IMR-90 (cell line): ENCODE results near the gene MRPL32. TPM values are rescaled to one million over a fixed set of nuclear protein-coding genes. Genes with fewer than 3 reads are reported as not detected.

ENCODE experiments used
- ATAC-seq: fragments of 200-7000 bp; cut with Tn5 transposase; 2 replicates; pipeline ENCODE4 v1.9.1; 2020; ENCODE audit warnings: low read depth, mild to moderate bottlenecking, moderate library complexity
- BruUV-seq: library from RNA; stranded (reverse); fragments of 400-500 nt; replicated peaks from 2 replicates; lab custom pipeline; 2021; lab: Mats Ljungman, UMichigan
- CTCF ChIA-PET: fragments of 300-600 bp; formaldehyde crosslinking; extraction: SDS; loops from one replicate; lab custom pipeline; 2021; ENCODE audit warnings: antibody characterized with exemption; lab: Yijun Ruan, JAX
- POLR2A ChIA-PET: fragments of 300-600 bp; sonication (Branson Sonifier 250); formaldehyde crosslinking; loops from one replicate; lab custom pipeline; 2022; ENCODE audit warnings: antibody characterized with exemption; ENCODE audit not compliant: unreplicated experiment; lab: Charles Lee
- DNase-seq: peaks from one replicate; pipeline ENCODE4 v3.0.0; 2013
- H2AFZ ChIP-seq: replicated peaks from 2 replicates; pipeline ENCODE3; 2013; ENCODE audit warnings: low read length, mild to moderate bottlenecking; ENCODE audit not compliant: poor library complexity
- H2AK5ac ChIP-seq: 2 replicates; pipeline ENCODE4 v1.6.1; 2013; ENCODE audit warnings: low read depth, low read length, inconsistent platforms
- H2AK9ac ChIP-seq: replicated peaks from 2 replicates; pipeline ENCODE3; 2013; ENCODE audit warnings: mild to moderate bottlenecking, low read depth, low read length, moderate library complexity; ENCODE audit not compliant: poor library complexity
- H2BK120ac ChIP-seq: 2 replicates; pipeline ENCODE4 v1.6.1; 2013; ENCODE audit warnings: low read depth, low read length, inconsistent platforms
- H2BK15ac ChIP-seq: 3 replicates; pipeline ENCODE4 v1.6.1; 2013; ENCODE audit warnings: low read depth, low read length, inconsistent platforms
- H2BK20ac ChIP-seq: 2 replicates; pipeline ENCODE4 v1.6.1; 2013; ENCODE audit warnings: low read depth, mild to moderate bottlenecking, inconsistent platforms, low read length, moderate library complexity
- H2BK5ac ChIP-seq: 2 replicates; pipeline ENCODE4 v1.6.1; 2013; ENCODE audit warnings: mild to moderate bottlenecking, low read depth, low read length, inconsistent platforms; ENCODE audit not compliant: poor library complexity, severe bottlenecking
- H3K14ac ChIP-seq: replicated peaks from 2 replicates; pipeline ENCODE4 v1.6.1; 2013; ENCODE audit warnings: low read depth, low read length, inconsistent platforms
- H3K18ac ChIP-seq: 2 replicates; pipeline ENCODE4 v1.6.1; 2013; ENCODE audit warnings: low read depth, low read length, control low read depth
- H3K23ac ChIP-seq: 2 replicates; pipeline ENCODE4 v1.6.1; 2013; ENCODE audit warnings: low read depth, low read length, inconsistent platforms
- H3K27ac ChIP-seq: 2 replicates; pipeline ENCODE4 v1.5.1; 2013; ENCODE audit warnings: mild to moderate bottlenecking, control low read depth, low read length; ENCODE audit not compliant: insufficient read depth
- H3K27me3 ChIP-seq: 2 replicates; pipeline ENCODE4 v1.6.1; 2013; ENCODE audit warnings: low read length; ENCODE audit not compliant: control insufficient read depth, insufficient read depth
- H3K36me3 ChIP-seq: 2 replicates; pipeline ENCODE4 v1.6.1; 2013; ENCODE audit warnings: low read length, mixed read lengths; ENCODE audit not compliant: control insufficient read depth, insufficient read depth
- H3K4ac ChIP-seq: 2 replicates; pipeline ENCODE4 v1.6.1; 2013; ENCODE audit warnings: low read depth, low read length, inconsistent platforms
- H3K4me1 ChIP-seq: 2 replicates; pipeline ENCODE4 v1.6.1; 2013; ENCODE audit warnings: low read length, mixed read lengths; ENCODE audit not compliant: control insufficient read depth, insufficient read depth
- H3K4me2 ChIP-seq: 2 replicates; pipeline ENCODE4 v1.6.1; 2013; ENCODE audit warnings: low read depth, mild to moderate bottlenecking, control low read depth, low read length, moderate library complexity
- H3K4me3 ChIP-seq: 2 replicates; pipeline ENCODE4 v1.5.1; 2013; ENCODE audit warnings: low read depth, mild to moderate bottlenecking, control low read depth, low read length, moderate library complexity; ENCODE audit not compliant: insufficient read depth
- H3K56ac ChIP-seq: 2 replicates; pipeline ENCODE4 v1.6.1; 2013; ENCODE audit warnings: low read length, inconsistent platforms; ENCODE audit not compliant: insufficient read depth; ENCODE audit errors: extremely low read depth
- H3K79me1 ChIP-seq, 2 experiments: 2 replicates each; pipeline ENCODE4 v1.6.1; 2013; ENCODE audit warnings: low read length in 2 of 2, inconsistent platforms in 1 of 2, low read depth in 1 of 2
- H3K9ac ChIP-seq: 2 replicates; pipeline ENCODE4 v1.6.1; 2013; ENCODE audit warnings: low read depth, low read length, control low read depth
- H3K9me1 ChIP-seq: 2 replicates; pipeline ENCODE4 v1.6.1; 2013; ENCODE audit warnings: low read length, inconsistent platforms; ENCODE audit not compliant: insufficient read depth
- H3K9me3 ChIP-seq: 2 replicates; pipeline ENCODE4 v1.6.1; 2013; ENCODE audit warnings: low read length; ENCODE audit not compliant: control insufficient read depth, insufficient read depth
- H4K20me1 ChIP-seq: 2 replicates; pipeline ENCODE4 v1.6.1; 2013; ENCODE audit warnings: low read length, inconsistent platforms; ENCODE audit not compliant: insufficient read depth
- H4K5ac ChIP-seq: 2 replicates; pipeline ENCODE4 v1.6.1; 2013; ENCODE audit warnings: mild to moderate bottlenecking, low read depth, low read length, control low read depth
- H4K8ac ChIP-seq, 2 experiments: 2 replicates each; pipeline ENCODE4 v1.6.1; 2013; ENCODE audit warnings: low read depth in 2 of 2, low read length in 2 of 2, control low read depth in 1 of 2, inconsistent platforms in 1 of 2
- H4K91ac ChIP-seq: 2 replicates; pipeline ENCODE4 v1.6.1; 2013; ENCODE audit warnings: low read depth, low read length, inconsistent platforms; ENCODE audit not compliant: insufficient read depth
- CEBPB ChIP-seq: IDR thresholded peaks from 2 replicates; pipeline ENCODE4 v1.6.1; 2012; ENCODE audit warnings: low read depth, low read length, improper control_type of control experiment
- MAFK ChIP-seq: IDR thresholded peaks from 2 replicates; pipeline ENCODE4 v1.6.1; 2012; ENCODE audit warnings: low read depth, low read length, improper control_type of control experiment
- POLR2A ChIP-seq: IDR thresholded peaks from 2 replicates; pipeline ENCODE4 v1.6.1; 2012; ENCODE audit warnings: mild to moderate bottlenecking, low read depth, low read length
- RAD21 ChIP-seq: IDR thresholded peaks from 2 replicates; pipeline ENCODE4 v1.6.1; 2012; ENCODE audit warnings: low read length, improper control_type of control experiment
- RFX5 ChIP-seq: IDR thresholded peaks from 2 replicates; pipeline ENCODE4 v1.8.0; 2012; ENCODE audit warnings: low read depth, mild to moderate bottlenecking, low read length, moderate library complexity
- WGBS, 2 experiments: methylation state at CpG; one replicate each; pipeline versions ENCODE4 v1.1.5 to v1.1.7; 2013; ENCODE audit warnings: missing lambda C conversion rate in 2 of 2; ENCODE audit not compliant: insufficient read length in 1 of 2; ENCODE audit errors: extremely low coverage in 2 of 2; 5-methylcytosine and 5-hydroxymethylcytosine counted together
- dilution Hi-C: fragments of 300-500 bp; cut with HindIII; formaldehyde crosslinking; loops from one replicate; pipeline ENCODE4 v1.14.3; 2018; ENCODE audit warnings: low sequenced_read_pairs; ENCODE audit not compliant: unreplicated experiment
- in situ Hi-C: fragments of 300-500 bp; cut with MboI; formaldehyde crosslinking; loops from 3 replicates; pipeline ENCODE4 v1.14.3; 2019; ENCODE audit warnings: low sequenced_read_pairs, inconsistent platforms, mixed read lengths
- intact Hi-C: fragments of 100-400 bp; cut with micrococcal nuclease; formaldehyde crosslinking; loops from 2 replicates; pipeline ENCODE4 v1.10.0; 2022
- polyA plus RNA-seq, 3 experiments: library from polyadenylated mRNA; depleted of rRNA; stranded (reverse); fragments of >200 nt; gene quantifications; 2 replicates each; pipeline ENCODE4 v1.2.3, GENCODE V29; 2012; ENCODE audit warnings: low replicate concordance in 1 of 3
- total RNA-seq: library from RNA; depleted of rRNA; stranded (reverse); fragments of >200 nt; gene quantifications from 2 replicates; pipeline ENCODE4 v1.2.3, GENCODE V29; 2012

Gene MRPL32
- total and polyA plus RNA-seq, 2 of the 4 experiments (the other 2 are of a cell fraction): 42.3 to 75.3 TPM

- Histone ChIP-seq H4K91ac (no peak overlapping the region), H3K23ac (no peak overlapping the region), H3K14ac (no peak overlapping the region), H3K27ac (no peak overlapping the region), H3K4me3 (no peak overlapping the region), H3K18ac (no peak overlapping the region), H2BK15ac (no peak overlapping the region), H2BK20ac (no peak overlapping the region), H2AK5ac (no peak overlapping the region), H3K4ac (no peak overlapping the region), H4K8ac (no peak overlapping the region), H2BK5ac (no peak overlapping the region), H4K20me1 (no peaks in the 10 kb centered on the region), H3K79me1 (no peaks in the 10 kb centered on the region), H3K4me1 (no peaks in the 10 kb centered on the region), H2BK120ac (no peak overlapping the region), H3K9me3 (no peaks in the 10 kb centered on the region), H3K36me3 (no peaks in the 10 kb centered on the region), H2AK9ac (no peak overlapping the region), H3K27me3 (no peaks in the 10 kb centered on the region), H3K9me1 (no peaks in the 10 kb centered on the region), H3K9ac (no peak overlapping the region), H3K4me2 (no peak overlapping the region), H2AFZ (no peak overlapping the region), H3K56ac (no peak overlapping the region), H4K5ac (no peak overlapping the region)
- intact Hi-C loops: no loop called here
- BruUV-seq: no TSS peak
- ChIA-PET CTCF (interaction anchor here (1.1 kb wide), 1 partner anchor 154 kb away, joined by 3 read pairs; no protein-coding TSS in a partner anchor), POLR2A (no interaction called here)
- 63% methylated on average over 2 of the region's 4 CpGs; no CpG with 5 or more reads in 1 of the 2 experiments for WGBS, 2 experiments
- TF ChIP-seq RFX5 (no peak), CEBPB (no peak), MAFK (no peak), POLR2A (no peak), RAD21 (no peak)
- in situ Hi-C loops: no loop called here
- DNase-seq (no peak), ATAC-seq (no peak)
- dilution Hi-C loops: no loop called here
Observed at GRCh38 chr7:42953994-42954393, 21.8 kb downstream of the MRPL32 start.
